CD4-positive, alpha-beta T cell treated with Interleukin-6 for 4 hours (primary cell): ENCODE measurements around the gene ZDHHC1.

Source experiments
- DNase-seq: peaks from one replicate; pipeline ENCODE4 v3.0.0-alpha.2; 2020; ENCODE audit warnings: mixed read lengths

The ZDHHC1 gene

DNA sequence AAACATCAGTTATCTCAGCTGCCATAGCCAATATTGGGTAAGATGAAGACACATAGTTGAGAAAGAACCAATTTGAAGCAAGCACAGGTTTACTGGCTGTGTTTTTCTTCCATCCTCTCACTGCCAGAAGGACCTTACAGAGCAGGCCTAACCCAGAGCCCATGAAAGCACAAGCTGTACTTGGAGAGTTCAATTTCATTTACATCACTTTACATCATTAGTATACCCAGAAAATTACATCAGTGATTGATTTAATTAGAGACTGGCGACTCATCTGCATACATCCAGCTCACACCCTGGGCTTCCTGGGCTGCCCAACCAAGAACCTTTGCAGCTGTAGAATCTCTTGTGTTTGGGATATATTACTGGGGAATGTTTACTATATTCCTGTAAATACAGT, 66.0 kb downstream of the ZDHHC1 start:
- DNase-seq, result no peak

GRCh38 chr16:67349172-67349571, 67.1 kb downstream of the ZDHHC1 start:
- no peak for DNase-seq

DNA sequence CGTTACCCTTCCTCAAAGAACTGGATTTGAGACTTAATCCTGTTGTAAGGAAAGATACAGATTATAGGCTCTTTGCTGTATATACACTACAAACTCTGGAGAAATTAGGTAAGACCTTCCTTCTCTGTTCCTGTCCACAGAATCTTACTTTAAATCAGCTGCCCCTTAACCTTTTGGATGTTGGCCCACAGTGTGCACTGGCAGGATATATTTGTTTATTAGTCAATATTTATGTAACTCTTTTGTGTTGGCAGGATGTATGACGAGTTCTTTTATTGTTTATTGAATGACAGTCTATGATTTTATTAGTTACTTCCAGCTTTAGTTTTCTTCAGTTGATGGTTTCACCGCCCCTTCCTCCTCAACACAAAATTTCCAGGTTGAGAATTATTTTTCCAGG, 69.9 kb downstream of the ZDHHC1 start:
- no peak for DNase-seq

- DNase-seq, result no peak
Observed at GRCh38 chr16:67345401-67345800, 70.9 kb downstream of the ZDHHC1 start.
